GM13977 (cell line): ENCODE results near the gene ZDHHC3.

ENCODE experiments used
- DNase-seq: peaks from one replicate; pipeline ENCODE4 v3.0.0; 2012; ENCODE audit warnings: low spot score
- in situ Hi-C: fragments of 300-500 bp; cut with MboI; formaldehyde crosslinking; loops from one replicate; pipeline ENCODE4 v1.12.0; 2022; ENCODE audit warnings: low sequenced_read_pairs, low pct_unique_long_range_greater_than_20kb, mixed read lengths, inconsistent platforms; ENCODE audit not compliant: unreplicated experiment
- TF ChIP-seq, protein P1 (sequence below): IDR thresholded peaks from 2 replicates; pipeline ENCODE4 v1.5.1; 2012; ENCODE audit warnings: mild to moderate bottlenecking, control low read depth; ENCODE audit not compliant: insufficient read depth; ENCODE audit errors: extremely low read depth, missing control alignments

ZDHHC3 gene

GRCh38 chr3:44902628-44903027 is 73.3 kb downstream of the ZDHHC3 start:
- TF ChIP-seq, protein P1, sequence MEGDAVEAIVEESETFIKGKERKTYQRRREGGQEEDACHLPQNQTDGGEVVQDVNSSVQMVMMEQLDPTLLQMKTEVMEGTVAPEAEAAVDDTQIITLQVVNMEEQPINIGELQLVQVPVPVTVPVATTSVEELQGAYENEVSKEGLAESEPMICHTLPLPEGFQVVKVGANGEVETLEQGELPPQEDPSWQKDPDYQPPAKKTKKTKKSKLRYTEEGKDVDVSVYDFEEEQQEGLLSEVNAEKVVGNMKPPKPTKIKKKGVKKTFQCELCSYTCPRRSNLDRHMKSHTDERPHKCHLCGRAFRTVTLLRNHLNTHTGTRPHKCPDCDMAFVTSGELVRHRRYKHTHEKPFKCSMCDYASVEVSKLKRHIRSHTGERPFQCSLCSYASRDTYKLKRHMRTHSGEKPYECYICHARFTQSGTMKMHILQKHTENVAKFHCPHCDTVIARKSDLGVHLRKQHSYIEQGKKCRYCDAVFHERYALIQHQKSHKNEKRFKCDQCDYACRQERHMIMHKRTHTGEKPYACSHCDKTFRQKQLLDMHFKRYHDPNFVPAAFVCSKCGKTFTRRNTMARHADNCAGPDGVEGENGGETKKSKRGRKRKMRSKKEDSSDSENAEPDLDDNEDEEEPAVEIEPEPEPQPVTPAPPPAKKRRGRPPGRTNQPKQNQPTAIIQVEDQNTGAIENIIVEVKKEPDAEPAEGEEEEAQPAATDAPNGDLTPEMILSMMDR: no peak
- DNase-seq: no peak
- in situ Hi-C loops: loop anchor here (25.0 kb wide), 1 partner anchor 565 kb away; the partner anchor contains the start of gene TCAIM

DNA sequence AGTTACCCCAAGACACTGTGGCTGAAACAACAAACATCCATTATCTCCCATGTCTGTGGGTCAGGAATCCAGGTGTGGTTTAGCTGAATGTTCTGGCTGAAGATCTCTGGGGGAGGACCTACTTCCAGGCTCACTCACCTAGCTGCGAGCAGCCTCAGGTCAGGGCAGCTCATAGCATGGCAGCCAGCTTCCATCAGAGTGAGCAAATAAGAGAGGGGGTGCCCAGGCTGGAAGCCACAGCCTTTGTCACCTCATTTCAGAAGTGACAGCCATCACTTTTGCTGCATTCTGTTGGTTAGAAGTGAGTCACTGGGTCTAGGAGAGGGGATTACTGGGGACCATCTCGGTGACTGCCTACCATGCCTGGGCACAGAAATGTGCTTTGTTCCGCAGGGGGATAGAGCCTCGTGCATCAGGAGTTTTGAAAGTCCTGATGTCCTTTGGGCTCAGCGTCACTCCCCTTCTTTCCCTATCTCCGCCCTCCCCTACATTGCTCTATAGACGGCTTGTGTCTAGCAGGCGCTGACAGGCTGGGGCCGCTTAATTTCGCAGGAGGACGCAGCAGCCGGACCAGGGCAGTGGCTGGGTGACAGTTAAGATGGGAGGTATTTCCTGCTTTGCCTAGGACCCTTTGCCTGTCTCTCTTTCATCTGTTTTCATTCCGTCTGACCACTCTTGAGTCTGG is 76.1 kb downstream of the ZDHHC3 start:
- no peak for DNase-seq
- TF ChIP-seq, protein P1: no peak
- in situ Hi-C loops: loop anchor here (25.0 kb wide), 1 partner anchor 563 kb away; the partner anchor contains the start of gene TCAIM

DNA sequence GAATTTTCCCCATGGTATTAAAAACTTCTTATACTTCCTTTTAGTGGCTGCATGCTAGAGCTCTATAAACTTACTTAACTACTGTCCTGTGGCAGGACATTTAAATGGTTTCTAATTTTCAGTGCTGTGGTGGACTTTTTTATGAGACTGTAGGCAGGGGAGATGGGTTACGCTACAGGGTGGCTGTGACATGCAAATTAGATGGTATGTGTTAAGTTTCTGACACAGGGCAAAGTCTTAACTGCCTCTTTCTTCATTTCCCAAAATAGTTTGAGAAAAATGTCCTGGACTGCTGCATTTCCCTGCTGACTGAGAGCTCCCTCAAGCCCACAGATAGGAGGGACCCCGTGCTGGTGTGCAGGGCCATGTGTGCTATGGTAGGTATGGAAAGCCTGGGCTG is 79.5 kb downstream of the ZDHHC3 start:
- no peak for DNase-seq
- in situ Hi-C loops: no loop called here
- TF ChIP-seq, protein P1: no peak

- in situ Hi-C loops: no loop called here
- TF ChIP-seq, protein P1: no peak
- DNase-seq: no peak
Observed at GRCh38 chr3:44894485-44894884, 81.5 kb downstream of the ZDHHC3 start.

- DNase-seq: no peak
- TF ChIP-seq, protein P1: no peak
- in situ Hi-C loops: no loop called here
Observed at GRCh38 chr3:44893097-44893496, 82.9 kb downstream of the ZDHHC3 start.

GRCh38 chr3:44892689-44893088 is 83.3 kb downstream of the ZDHHC3 start:
- no peak for DNase-seq
- TF ChIP-seq, protein P1: no peak
- in situ Hi-C loops: no loop called here

- TF ChIP-seq, protein P1: no peak
- in situ Hi-C loops: no loop called here
- no peak for DNase-seq
Observed at GRCh38 chr3:44890852-44891251, 85.1 kb downstream of the ZDHHC3 start.
